Neural progenitor cell (in vitro differentiated cells): ENCODE measurements around the gene CYP4V2.

ENCODE experiments used
- CTCF ChIP-seq: fragments of 200-600 bp; sonication (generic); IDR thresholded peaks from 2 replicates; pipeline ENCODE4 v1.5.1; 2017; ENCODE audit warnings: antibody characterized with exemption, mild to moderate bottlenecking
- EZH2phosphoT487 ChIP-seq: fragments of 200-600 bp; sonication (generic); IDR thresholded peaks from 2 replicates; pipeline ENCODE4 v1.6.1; 2017; ENCODE audit warnings: antibody characterized with exemption

DNA sequence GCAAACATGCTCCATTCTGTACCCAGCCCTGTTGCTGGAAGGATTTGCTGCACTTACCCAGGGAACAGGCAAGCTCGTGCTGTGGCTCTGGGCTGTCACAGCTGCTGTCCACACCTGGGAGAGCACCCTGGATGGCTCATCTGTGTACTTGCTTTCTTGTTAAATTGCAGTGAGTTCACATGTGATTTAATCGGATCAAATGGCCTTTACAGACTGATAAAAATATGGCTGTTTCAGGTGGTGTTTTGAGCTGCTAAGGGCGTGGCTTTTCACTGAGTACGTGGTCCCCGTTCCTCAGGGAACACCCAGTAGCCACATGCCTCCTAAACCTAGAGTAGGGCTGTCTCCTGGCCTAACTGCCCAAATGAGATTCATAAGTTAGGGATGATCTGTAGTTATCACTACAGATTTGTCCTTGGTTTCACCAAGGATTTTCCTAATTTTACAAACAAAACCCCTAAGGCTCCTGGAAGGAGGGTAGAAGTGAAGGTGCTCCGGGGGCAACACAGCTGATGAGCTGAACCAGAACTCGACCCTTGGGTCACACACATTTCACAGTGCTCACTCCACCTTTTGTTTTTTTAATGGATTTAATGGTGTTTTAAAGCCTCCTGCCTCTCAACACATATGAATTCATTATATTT lies 49.6 kb downstream of the CYP4V2 start:
- TF ChIP-seq EZH2phosphoT487 (no peak), CTCF (no peak)
